ENCODE data around the gene MTG1. TPM values are rescaled to one million over a fixed set of nuclear protein-coding genes. Genes with fewer than 3 reads are reported as not detected.

The MTG1 gene
- total RNA-seq, 8 experiments from 2014 or later, result 11.9 to 68.6 (median 27.9) TPM

DNA sequence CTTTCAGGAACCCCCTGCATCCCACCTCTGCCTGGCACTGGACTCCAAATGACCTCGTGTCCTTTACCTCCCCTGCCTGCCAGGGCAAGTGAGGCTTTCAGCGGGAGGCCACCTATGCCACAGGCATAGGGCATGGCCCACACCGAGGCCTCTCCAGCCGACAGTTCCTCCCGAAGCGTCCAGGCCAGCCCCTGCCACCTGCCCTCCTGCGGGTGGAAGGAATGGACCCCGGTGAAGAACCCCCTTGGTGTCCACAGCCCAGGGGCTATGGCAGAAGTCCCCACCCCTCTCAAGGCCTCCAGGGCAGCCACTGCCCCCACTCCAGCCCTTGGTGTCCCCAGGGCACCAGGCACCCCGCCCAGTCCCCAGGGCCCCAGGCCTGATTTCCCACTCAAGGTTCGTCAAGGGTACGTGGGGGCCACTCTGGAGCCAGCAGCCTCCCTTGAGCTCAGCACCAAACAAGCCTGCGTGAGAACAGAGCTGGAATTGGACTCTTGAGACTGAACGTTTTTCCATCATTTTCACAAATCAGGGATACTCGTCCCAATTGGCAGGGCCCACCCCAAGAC lies 39.2 kb upstream of the MTG1 start:
- Histone ChIP-seq H3K27ac (no peak overlapping the region), H3K4me1 (replicated peaks in 1 of 2) (peaks cover 0 to 5% of the 10 kb centered on the region in 2 donors), H3K4me3 (no peak overlapping the region)
- no peak for ATAC-seq (replicated peaks in 6 of 8)
- in situ Hi-C loops (cut with MboI; ENCODE audit: low pct_unique_long_range_greater_than_20kb in 2 of 9, low sequenced_read_pairs in 9 of 9, unreplicated experiment in 9 of 9), result no loop called here
- WGBS, 10 experiments, result 92 to 100% methylated on average over 1 to 2 of the region's 14 CpGs; no CpG with 5 or more reads in 8 of the 10 experiments

DNA sequence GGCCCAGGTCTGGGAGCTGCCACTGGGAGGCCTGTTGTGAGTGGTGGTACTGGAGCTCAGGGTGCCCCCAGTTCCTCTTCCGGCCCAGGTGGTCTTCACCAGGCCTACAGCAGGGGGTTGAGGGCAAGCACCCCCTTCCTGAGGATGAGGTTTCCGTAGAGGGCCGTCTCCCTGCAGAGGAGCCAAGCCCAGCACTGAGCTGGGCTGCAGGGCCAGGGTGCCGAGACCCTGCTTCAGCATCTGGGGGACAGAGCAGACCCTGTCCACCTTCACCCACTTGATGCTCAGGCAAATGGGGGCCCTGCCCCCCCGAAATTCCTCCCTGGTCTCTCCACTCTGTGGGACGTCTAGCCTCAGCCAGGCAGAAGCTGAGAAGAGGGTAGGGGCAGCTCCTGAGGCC lies 38.7 kb upstream of the MTG1 start:
- in situ Hi-C loops (cut with MboI; ENCODE audit: low pct_unique_long_range_greater_than_20kb in 2 of 9, low sequenced_read_pairs in 9 of 9, unreplicated experiment in 9 of 9), result no loop called here
- no peak for ATAC-seq (replicated peaks in 6 of 8)
- no peak overlapping the region for H3K27ac ChIP-seq
- no peak overlapping the region for H3K4me3 ChIP-seq
- 56 to 87% methylated on average over 2 to 3 of the region's 6 CpGs; no CpG with 5 or more reads in 8 of the 10 experiments for WGBS, 10 experiments
- peaks cover 0 to 5% of the 10 kb centered on the region in 2 donors for H3K4me1 ChIP-seq (replicated peaks in 1 of 2)

GRCh38 chr10:133355991-133356390 lies 38.0 kb upstream of the MTG1 start:
- Histone ChIP-seq H3K4me3 (no peak overlapping the region), H3K4me1 (replicated peaks in 1 of 2) (peaks cover 0 to 5% of the 10 kb centered on the region in 2 donors), H3K27ac (no peak overlapping the region)
- in situ Hi-C loops (cut with MboI; ENCODE audit: low pct_unique_long_range_greater_than_20kb in 2 of 9, low sequenced_read_pairs in 9 of 9, unreplicated experiment in 9 of 9), result no loop called here
- no peak for ATAC-seq (replicated peaks in 6 of 8)
- no CpG with 5 or more reads among the region's 3 CpGs for WGBS, 10 experiments

GRCh38 chr10:133356549-133357284 lies 37.2 kb upstream of the MTG1 start:
- ATAC-seq (replicated peaks in 6 of 8), result peak in 7 of 8 experiments; percentile 2 to 35 (median 12)
- in situ Hi-C loops (cut with MboI; ENCODE audit: low pct_unique_long_range_greater_than_20kb in 2 of 9, low sequenced_read_pairs in 9 of 9, unreplicated experiment in 9 of 9), result no loop called here

GRCh38 chr10:133357285-133358161 lies 36.4 kb upstream of the MTG1 start, which contains the start of gene FUOM:
TSS of gene FUOM (minus strand) at chr10:133358019. CDS start at chr10:133358007, 12 bp downstream.
- Histone ChIP-seq H3K4me1 (replicated peaks in 1 of 2) (peaks cover 0 to 5% of the 10 kb centered on the region in 2 donors), H3K27ac (peak within 1 kb of the TSS in 1 of 2 donors; percentile 78), H3K4me3 (peak within 1 kb of the TSS; percentile 47 to 86 (median 57))
- ATAC-seq (replicated peaks in 6 of 8), result peak; percentile 64 to 88 (median 84)
- 0% methylated on average over 5 of the region's 83 CpGs; no CpG with 5 or more reads in 9 of the 10 experiments for WGBS, 10 experiments
- in situ Hi-C loops (cut with MboI; ENCODE audit: low pct_unique_long_range_greater_than_20kb in 2 of 9, low sequenced_read_pairs in 9 of 9, unreplicated experiment in 9 of 9), result no loop called here

More at GRCh38 chr10:133356549-133357284, 37.2 kb upstream of the MTG1 start:
- Histone ChIP-seq H3K27ac (no peak overlapping the region), H3K4me3 (peak overlapping the region; percentile 47 to 86 (median 57)), H3K4me1 (replicated peaks in 1 of 2) (peaks cover 0 to 5% of the 10 kb centered on the region in 2 donors)
- 19 to 35% methylated on average over 2 to 3 of the region's 27 CpGs; no CpG with 5 or more reads in 8 of the 10 experiments for WGBS, 10 experiments

DNA sequence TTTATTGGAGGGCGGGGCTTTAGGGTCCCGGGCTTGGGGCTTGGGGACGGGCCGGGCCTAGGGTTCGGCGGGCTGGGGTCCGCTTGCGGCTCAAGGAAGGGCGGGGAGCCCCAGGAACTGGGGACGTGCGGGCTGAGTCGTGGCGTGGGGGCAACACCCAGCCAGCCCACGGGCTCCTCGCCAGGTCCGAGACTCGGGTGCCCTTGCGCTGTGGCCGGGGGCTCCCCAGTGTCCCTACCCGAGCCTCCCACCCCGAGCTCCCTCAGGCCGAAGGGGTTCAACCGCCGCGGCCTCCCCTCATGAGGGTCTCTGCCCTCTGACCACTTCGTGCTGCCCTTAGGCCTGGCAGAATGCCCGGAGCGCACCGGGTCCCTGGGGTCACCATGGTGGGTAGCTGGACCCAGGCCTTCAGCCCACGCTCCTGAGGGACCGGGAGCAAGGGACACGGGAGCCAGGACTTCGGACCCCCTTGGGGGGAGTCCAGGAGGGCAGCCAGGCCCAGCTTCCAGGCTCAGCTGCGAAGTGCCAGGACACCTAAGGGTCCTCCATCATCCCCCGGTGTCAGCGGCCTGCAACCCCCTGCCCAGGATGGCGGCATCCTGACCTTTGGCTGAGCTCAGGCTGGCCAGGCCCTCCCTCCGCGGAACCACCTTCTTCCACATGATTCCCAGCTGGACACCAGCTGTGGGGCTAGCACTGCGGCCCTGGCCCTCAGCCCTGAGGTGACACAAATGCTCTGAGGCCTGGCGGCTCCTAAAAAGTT lies 35.6 kb upstream of the MTG1 start:
- peak in 4 of 8 experiments; percentile 5 to 42 (median 16) for ATAC-seq (replicated peaks in 6 of 8)
- 30 to 90% (median 55%) methylated on average over 2 to 8 of the region's 41 CpGs; no CpG with 5 or more reads in 6 of the 10 experiments for WGBS, 10 experiments

GRCh38 chr10:133358925-133359310 lies 35.0 kb upstream of the MTG1 start:
- in situ Hi-C loops (cut with MboI; ENCODE audit: low pct_unique_long_range_greater_than_20kb in 2 of 9, low sequenced_read_pairs in 9 of 9, unreplicated experiment in 9 of 9), result no loop called here
- Histone ChIP-seq H3K27ac (no peak overlapping the region), H3K4me3 (no peak overlapping the region), H3K4me1 (replicated peaks in 1 of 2) (peaks cover 0 to 5% of the 10 kb centered on the region in 2 donors)
- 12 to 100% (median 92%) methylated on average over 2 to 4 of the region's 11 CpGs; no CpG with 5 or more reads in 4 of the 10 experiments for WGBS, 10 experiments
- ATAC-seq (replicated peaks in 6 of 8), result no peak

More for the DNA sequence above, 35.6 kb upstream of the MTG1 start:
- in situ Hi-C loops (cut with MboI; ENCODE audit: low pct_unique_long_range_greater_than_20kb in 2 of 9, low sequenced_read_pairs in 9 of 9, unreplicated experiment in 9 of 9), result no loop called here
- Histone ChIP-seq H3K4me1 (replicated peaks in 1 of 2) (peaks cover 0 to 5% of the 10 kb centered on the region in 2 donors), H3K4me3 (peak overlapping the region in 3 of 5 donors; percentile 57 to 86 (median 65)), H3K27ac (no peak overlapping the region)

- Histone ChIP-seq H3K4me1 (replicated peaks in 1 of 2) (peaks cover 0 to 5% of the 10 kb centered on the region in 2 donors), H3K27ac (no peak overlapping the region), H3K4me3 (no peak overlapping the region)
- in situ Hi-C loops (cut with MboI; ENCODE audit: low pct_unique_long_range_greater_than_20kb in 2 of 9, low sequenced_read_pairs in 9 of 9, unreplicated experiment in 9 of 9), result no loop called here
- ATAC-seq (replicated peaks in 6 of 8), result no peak
- whole genome bisulfite sequencing, 10 experiments, result 30 to 61% (median 45%) methylated on average over 1 to 4 of the region's 6 CpGs; no CpG with 5 or more reads in 4 of the 10 experiments
These were observed 34.4 kb upstream of the MTG1 start for GRCh38 chr10:133359554-133359971.

DNA sequence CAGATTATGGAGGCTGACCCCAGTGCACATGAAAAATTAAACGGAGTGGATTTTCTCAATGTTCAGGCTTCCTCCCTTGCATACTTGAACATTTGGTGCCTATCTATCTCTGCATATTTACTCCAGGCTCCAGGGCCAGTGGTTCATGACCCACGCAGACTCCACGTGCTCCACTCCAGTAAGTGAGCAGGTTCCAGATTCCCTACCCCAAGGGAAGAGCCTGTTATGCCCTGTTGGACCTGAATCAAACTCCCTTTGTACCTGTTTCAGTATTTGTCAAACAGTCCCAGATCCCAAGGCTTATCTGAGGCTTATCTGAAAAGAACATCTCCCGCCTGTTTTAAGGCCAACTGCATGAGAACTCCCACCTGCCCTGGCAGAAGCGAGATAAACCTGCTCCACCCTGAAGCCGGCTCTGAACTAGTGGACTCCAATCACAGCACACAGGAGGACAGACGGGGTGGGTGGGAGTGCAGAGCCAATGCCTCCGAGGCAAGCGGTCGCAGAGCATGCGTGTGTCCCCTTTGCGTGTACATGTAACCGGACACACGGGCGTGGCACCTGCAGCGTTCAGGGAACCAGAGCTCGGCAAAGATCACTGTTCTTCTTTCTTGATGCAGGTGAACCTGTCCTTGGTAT lies 33.9 kb upstream of the MTG1 start:
- peaks cover 0 to 5% of the 10 kb centered on the region in 2 donors for H3K4me1 ChIP-seq (replicated peaks in 1 of 2)
- no peak overlapping the region for H3K4me3 ChIP-seq
- in situ Hi-C loops (cut with MboI; ENCODE audit: low pct_unique_long_range_greater_than_20kb in 2 of 9, low sequenced_read_pairs in 9 of 9, unreplicated experiment in 9 of 9), result no loop called here
- no peak for ATAC-seq (replicated peaks in 6 of 8)
- H3K27ac ChIP-seq, result no peak overlapping the region
- 47 to 90% (median 75%) methylated on average over 1 to 16 of the region's 17 CpGs; no CpG with 5 or more reads in 2 of the 10 experiments for WGBS, 10 experiments

DNA sequence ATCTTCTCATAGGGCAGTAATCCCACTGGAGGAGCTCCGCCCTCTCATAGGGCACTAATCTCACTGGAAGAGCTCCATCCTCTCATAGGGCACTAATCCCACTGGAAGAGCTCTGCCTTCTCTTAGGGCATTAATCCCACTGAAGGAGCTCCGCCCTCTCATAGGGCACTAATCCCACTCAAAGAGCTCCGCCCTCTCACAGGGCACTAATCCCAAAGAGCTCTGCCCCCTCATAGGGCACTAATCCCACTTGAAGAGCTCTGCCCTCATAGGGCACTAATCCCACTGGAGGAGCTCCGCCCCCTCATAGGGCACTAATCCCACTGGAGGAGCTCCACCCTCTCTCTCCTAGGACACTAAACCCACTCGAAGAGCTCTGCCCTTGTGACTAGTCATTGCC lies 32.7 kb upstream of the MTG1 start:
- ATAC-seq (replicated peaks in 6 of 8), result no peak
- WGBS, 10 experiments, result 40 to 100% (median 90%) methylated on average over 1 to 4 of the region's 5 CpGs; no CpG with 5 or more reads in 3 of the 10 experiments
- H3K4me3 ChIP-seq, result no peak overlapping the region
- H3K4me1 ChIP-seq (replicated peaks in 1 of 2), result peaks cover 0 to 5% of the 10 kb centered on the region in 2 donors
- in situ Hi-C loops (cut with MboI; ENCODE audit: low pct_unique_long_range_greater_than_20kb in 2 of 9, low sequenced_read_pairs in 9 of 9, unreplicated experiment in 9 of 9), result no loop called here
- H3K27ac ChIP-seq, result no peak overlapping the region

- Histone ChIP-seq H3K27ac (no peak overlapping the region), H3K4me3 (no peak overlapping the region), H3K4me1 (replicated peaks in 1 of 2) (peaks cover 0 to under 1% of the 10 kb centered on the region in 2 donors)
- in situ Hi-C loops (cut with MboI; ENCODE audit: low pct_unique_long_range_greater_than_20kb in 2 of 9, low sequenced_read_pairs in 9 of 9, unreplicated experiment in 9 of 9), result no loop called here
- 42 to 100% (median 80%) methylated on average over 2 to 13 of the region's 18 CpGs; no CpG with 5 or more reads in 1 of the 10 experiments for WGBS, 10 experiments
- ATAC-seq (replicated peaks in 6 of 8), result no peak
These were observed 32.0 kb upstream of the MTG1 start for GRCh38 chr10:133361773-133362441.
